Measurements from ENCODE around the gene BARX1. TPM values are rescaled to one million over a fixed set of nuclear protein-coding genes. Genes with fewer than 3 reads are reported as not detected.

BARX1 gene
- total and polyA plus RNA-seq, 7 experiments from 2014 or later, result 0.19 to 0.56 TPM; not detected in 5

DNA sequence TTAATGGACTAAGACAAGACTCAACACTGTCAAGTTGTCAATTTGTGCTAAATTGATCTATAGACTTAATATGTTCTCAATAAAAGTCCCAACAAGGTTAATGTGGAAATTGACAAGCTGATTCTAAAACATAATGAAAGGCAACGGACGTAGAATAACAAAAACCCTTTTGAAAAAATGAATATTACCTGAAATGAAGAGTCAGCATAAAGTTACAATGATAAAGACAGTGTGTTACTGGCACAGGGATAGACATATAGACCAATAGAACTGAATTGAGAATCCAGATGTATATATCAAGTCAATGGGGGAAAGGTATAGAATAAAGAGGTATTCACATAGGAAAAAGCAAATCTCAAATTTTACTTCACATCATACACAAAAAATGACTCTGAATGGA is 37.7 kb upstream of the BARX1 start:
- CTCF ChIA-PET, result no interaction called here
- H3K27ac ChIP-seq (ENCODE audit: low read depth, low read length), result no peak overlapping the region
- no peaks in the 10 kb centered on the region for H3K36me3 ChIP-seq (ENCODE audit: control insufficient read depth in 2 of 3, insufficient read depth in 3 of 3, low read length in 3 of 3)
- no peaks in the 10 kb centered on the region for H3K4me1 ChIP-seq (ENCODE audit: control insufficient read depth in 2 of 2, insufficient read depth in 2 of 2, low read length in 2 of 2)
- ATAC-seq, result no peak
- H3K9me3 ChIP-seq (ENCODE audit: control insufficient read depth in 2 of 3, low read length in 3 of 3), result peaks cover 0 to 3% (median 0%) of the 10 kb centered on the region in 3 experiments
- Mint-ChIP-seq H3K4me3 (no peak overlapping the region), H3K27me3 (peaks cover 16 to 43% (median 36%) of the 10 kb centered on the region in 5 donors), H3K36me3 (peaks cover 0 to 11% (median 3%) of the 10 kb centered on the region in 5 donors), H3K4me1 (no peaks in the 10 kb centered on the region), H3K27ac (no peak overlapping the region), H3K9me3 (peaks cover 5 to 39% (median 21%) of the 10 kb centered on the region in 11 donors)
- H3K27me3 ChIP-seq (ENCODE audit: control insufficient read depth in 2 of 2, insufficient read depth in 2 of 2, low read length in 2 of 2), result no peaks in the 10 kb centered on the region
- POLR2A ChIA-PET, result no interaction called here
- no peak for DNase-seq
- intact Hi-C loops (cut with micrococcal nuclease), result no loop called here
- H3K4me3 ChIP-seq (ENCODE audit: low read length), result no peak overlapping the region

DNA sequence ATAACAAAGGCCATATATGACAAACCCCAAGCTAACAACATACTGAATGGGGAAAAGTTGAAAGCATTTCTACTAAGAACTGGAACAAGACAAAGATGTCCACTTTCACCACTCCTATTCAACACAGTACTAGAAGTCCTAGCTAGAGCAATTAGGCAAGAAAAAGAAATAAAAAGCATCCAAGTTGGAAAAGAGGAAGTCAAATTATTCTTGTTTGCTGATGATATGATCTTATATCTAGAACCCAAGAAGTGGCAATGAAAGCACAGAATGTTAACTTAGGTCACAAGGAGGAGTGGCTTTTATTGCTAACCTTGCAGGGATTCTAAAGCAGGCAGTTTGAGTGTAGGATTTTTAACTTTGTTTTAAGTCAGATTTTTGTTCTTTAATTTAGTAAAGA is 35.3 kb upstream of the BARX1 start:
- Mint-ChIP-seq H3K4me1 (no peaks in the 10 kb centered on the region), H3K4me3 (no peak overlapping the region), H3K36me3 (peaks cover 5 to 26% (median 14%) of the 10 kb centered on the region in 5 donors), H3K27ac (no peak overlapping the region), H3K27me3 (peaks cover 31 to 62% (median 53%) of the 10 kb centered on the region in 5 donors), H3K9me3 (peaks cover 17 to 58% (median 36%) of the 10 kb centered on the region in 11 donors)
- DNase-seq, result no peak
- ChIA-PET POLR2A (no interaction called here), CTCF (no interaction called here)
- H3K27me3 ChIP-seq (ENCODE audit: control insufficient read depth in 2 of 2, insufficient read depth in 2 of 2, low read length in 2 of 2), result no peaks in the 10 kb centered on the region
- no peak overlapping the region for H3K4me3 ChIP-seq (ENCODE audit: low read length)
- no peaks in the 10 kb centered on the region for H3K4me1 ChIP-seq (ENCODE audit: control insufficient read depth in 2 of 2, insufficient read depth in 2 of 2, low read length in 2 of 2)
- no peak overlapping the region for H3K27ac ChIP-seq (ENCODE audit: low read depth, low read length)
- intact Hi-C loops (cut with micrococcal nuclease), result no loop called here
- H3K9me3 ChIP-seq (ENCODE audit: control insufficient read depth in 2 of 3, low read length in 3 of 3), result peaks cover 0 to 16% (median 0%) of the 10 kb centered on the region in 3 experiments
- H3K36me3 ChIP-seq (ENCODE audit: control insufficient read depth in 2 of 3, insufficient read depth in 3 of 3, low read length in 3 of 3), result no peaks in the 10 kb centered on the region
- no peak for ATAC-seq

DNA sequence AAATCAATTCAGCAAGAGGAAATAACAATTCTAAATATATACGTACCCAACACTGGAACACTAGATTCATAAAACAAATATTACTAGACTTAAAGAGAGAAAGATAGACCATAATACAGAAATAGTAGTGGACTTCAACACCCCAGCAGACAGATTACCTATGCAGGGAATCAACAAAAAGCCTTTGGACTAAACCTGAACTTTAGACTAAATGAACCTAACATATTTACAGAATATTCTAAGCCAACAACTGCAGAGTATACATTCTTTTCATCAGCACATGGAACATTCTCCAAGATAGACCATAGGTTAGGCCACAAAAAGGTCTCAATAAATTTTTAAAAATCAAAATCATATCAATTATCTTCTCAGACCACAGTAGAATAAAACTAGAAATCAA is 32.9 kb upstream of the BARX1 start:
- Mint-ChIP-seq H3K4me1 (no peaks in the 10 kb centered on the region), H3K36me3 (peaks cover 5 to 26% (median 14%) of the 10 kb centered on the region in 5 donors), H3K9me3 (peaks cover 17 to 78% (median 43%) of the 10 kb centered on the region in 11 donors), H3K27me3 (peaks cover 22 to 56% (median 47%) of the 10 kb centered on the region in 5 donors), H3K27ac (no peak overlapping the region), H3K4me3 (no peak overlapping the region)
- Histone ChIP-seq H3K36me3 (ENCODE audit: control insufficient read depth in 2 of 3, insufficient read depth in 3 of 3, low read length in 3 of 3) (no peaks in the 10 kb centered on the region), H3K4me3 (ENCODE audit: low read length) (no peak overlapping the region), H3K9me3 (ENCODE audit: control insufficient read depth in 2 of 3, low read length in 3 of 3) (peaks cover 0 to 19% (median 0%) of the 10 kb centered on the region in 3 experiments), H3K27me3 (ENCODE audit: control insufficient read depth in 2 of 2, insufficient read depth in 2 of 2, low read length in 2 of 2) (no peaks in the 10 kb centered on the region), H3K27ac (ENCODE audit: low read depth, low read length) (no peak overlapping the region), H3K4me1 (ENCODE audit: control insufficient read depth in 2 of 2, insufficient read depth in 2 of 2, low read length in 2 of 2) (no peaks in the 10 kb centered on the region)
- no peak for ATAC-seq
- ChIA-PET CTCF (no interaction called here), POLR2A (no interaction called here)
- DNase-seq, result no peak
- intact Hi-C loops (cut with micrococcal nuclease), result no loop called here

DNA sequence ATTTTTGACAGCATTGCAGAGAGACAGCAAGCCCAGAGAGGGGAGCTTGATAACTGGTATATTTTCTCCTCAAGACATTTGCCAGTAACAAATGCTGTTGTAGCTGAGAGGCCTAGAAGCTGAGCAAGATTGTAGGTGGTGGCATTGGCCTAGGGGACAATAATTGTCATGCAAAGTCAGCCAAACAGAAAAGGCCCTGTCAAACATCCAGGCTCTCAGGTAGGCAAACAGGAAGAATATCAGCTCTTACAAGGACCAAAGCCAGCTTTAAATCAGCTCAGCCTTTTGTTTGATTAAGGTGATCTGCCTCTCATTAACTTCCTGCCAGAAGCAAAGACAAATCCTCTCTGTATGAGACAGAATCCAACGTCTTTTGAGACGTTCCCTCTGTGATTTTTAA is 29.7 kb upstream of the BARX1 start:
- H3K27me3 ChIP-seq (ENCODE audit: control insufficient read depth in 2 of 2, insufficient read depth in 2 of 2, low read length in 2 of 2), result no peaks in the 10 kb centered on the region
- Mint-ChIP-seq H3K9me3 (peaks cover 12 to 58% (median 34%) of the 10 kb centered on the region in 11 donors), H3K4me3 (no peak overlapping the region), H3K4me1 (no peaks in the 10 kb centered on the region), H3K27me3 (peaks cover 35 to 55% (median 43%) of the 10 kb centered on the region in 5 donors), H3K27ac (no peak overlapping the region), H3K36me3 (peaks cover 5 to 24% (median 11%) of the 10 kb centered on the region in 5 donors)
- ChIA-PET CTCF (interaction anchor here (0.6 to 0.9 kb wide), 2 partner anchors 84 to 839 kb away, joined by 3 to 7 read pairs; no protein-coding TSS in a partner anchor), POLR2A (no interaction called here)
- no peak for DNase-seq
- no peaks in the 10 kb centered on the region for H3K4me1 ChIP-seq (ENCODE audit: control insufficient read depth in 2 of 2, insufficient read depth in 2 of 2, low read length in 2 of 2)
- H3K9me3 ChIP-seq (ENCODE audit: control insufficient read depth in 2 of 3, low read length in 3 of 3), result peaks cover 0 to 16% (median 0%) of the 10 kb centered on the region in 3 experiments
- no peaks in the 10 kb centered on the region for H3K36me3 ChIP-seq (ENCODE audit: control insufficient read depth in 2 of 3, insufficient read depth in 3 of 3, low read length in 3 of 3)
- H3K4me3 ChIP-seq (ENCODE audit: low read length), result no peak overlapping the region
- no peak overlapping the region for H3K27ac ChIP-seq (ENCODE audit: low read depth, low read length)
- ATAC-seq, result no peak
- intact Hi-C loops (cut with micrococcal nuclease), result no loop called here

DNA sequence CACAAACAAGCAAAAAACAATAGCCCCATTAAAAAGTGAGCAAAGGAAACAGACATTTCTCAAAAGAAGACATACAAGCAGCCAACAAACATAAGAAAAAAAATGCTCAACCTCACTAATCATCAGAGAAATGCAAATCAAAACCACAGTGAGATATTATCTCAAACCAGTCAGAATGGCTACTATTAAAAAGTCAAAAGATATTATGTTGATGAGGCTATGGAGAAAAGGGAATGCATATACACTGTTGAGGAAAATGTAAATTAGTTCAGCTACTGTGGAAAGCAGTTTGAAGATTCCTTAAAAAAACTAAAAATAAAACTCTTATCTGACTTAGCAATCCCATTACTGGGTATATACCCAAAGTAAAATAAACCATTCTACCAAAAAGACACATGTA is 28.7 kb upstream of the BARX1 start:
- CTCF ChIA-PET, result no interaction called here
- peaks cover 5 to 24% (median 11%) of the 10 kb centered on the region in 5 donors for H3K36me3 Mint-ChIP-seq
- H3K27me3 Mint-ChIP-seq, result peaks cover 41 to 61% (median 46%) of the 10 kb centered on the region in 5 donors

DNA sequence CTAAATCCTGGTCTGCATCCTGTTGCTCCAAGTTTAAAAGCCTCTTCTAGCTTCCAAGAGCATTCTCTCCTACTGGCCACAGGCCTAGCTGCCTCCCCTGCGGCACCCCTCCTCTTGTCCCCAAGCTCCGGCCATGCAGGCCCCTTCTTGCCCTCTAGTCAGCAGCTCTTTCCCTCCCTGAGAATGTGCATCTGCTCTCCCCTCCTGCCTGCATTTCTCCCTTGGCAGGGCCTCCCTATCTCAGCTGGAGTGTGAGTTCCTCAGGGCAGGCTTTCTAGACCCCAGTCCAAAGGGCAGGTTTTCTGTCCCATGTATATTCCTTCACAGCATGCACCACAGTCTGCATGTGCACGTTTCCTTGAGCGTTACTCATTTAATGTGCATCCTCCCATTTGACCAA is 24.6 kb upstream of the BARX1 start:
- ATAC-seq (no peak), DNase-seq (no peak)
- H3K9me3 ChIP-seq (ENCODE audit: control insufficient read depth in 2 of 3, low read length in 3 of 3), result no peaks in the 10 kb centered on the region
- H3K27ac ChIP-seq (ENCODE audit: low read depth, low read length), result no peak overlapping the region
- ChIA-PET CTCF (no interaction called here), POLR2A (no interaction called here)
- H3K36me3 ChIP-seq (ENCODE audit: control insufficient read depth in 2 of 3, insufficient read depth in 3 of 3, low read length in 3 of 3), result no peaks in the 10 kb centered on the region
- no peaks in the 10 kb centered on the region for H3K4me1 ChIP-seq (ENCODE audit: control insufficient read depth in 2 of 2, insufficient read depth in 2 of 2, low read length in 2 of 2)
- Mint-ChIP-seq H3K4me1 (no peaks in the 10 kb centered on the region), H3K27me3 (peaks cover 22 to 41% (median 37%) of the 10 kb centered on the region in 5 donors), H3K4me3 (no peak overlapping the region), H3K9me3 (peaks cover 0 to 13% (median 4%) of the 10 kb centered on the region in 11 donors), H3K27ac (no peak overlapping the region), H3K36me3 (peaks cover 0 to 5% (median 0%) of the 10 kb centered on the region in 5 donors)
- no peaks in the 10 kb centered on the region for H3K27me3 ChIP-seq (ENCODE audit: control insufficient read depth in 2 of 2, insufficient read depth in 2 of 2, low read length in 2 of 2)
- intact Hi-C loops (cut with micrococcal nuclease), result no loop called here
- no peak overlapping the region for H3K4me3 ChIP-seq (ENCODE audit: low read length)

More for the DNA sequence above, 28.7 kb upstream of the BARX1 start:
- H3K4me1 ChIP-seq (ENCODE audit: control insufficient read depth in 2 of 2, insufficient read depth in 2 of 2, low read length in 2 of 2), result no peaks in the 10 kb centered on the region
- ATAC-seq (no peak), DNase-seq (no peak)
- no peak overlapping the region for H3K27ac Mint-ChIP-seq
- H3K4me1 Mint-ChIP-seq, result no peaks in the 10 kb centered on the region
- H3K4me3 ChIP-seq (ENCODE audit: low read length), result no peak overlapping the region
- peaks cover 12 to 48% (median 31%) of the 10 kb centered on the region in 11 donors for H3K9me3 Mint-ChIP-seq
- peaks cover 0 to 16% (median 0%) of the 10 kb centered on the region in 3 experiments for H3K9me3 ChIP-seq (ENCODE audit: control insufficient read depth in 2 of 3, low read length in 3 of 3)
- no peak overlapping the region for H3K27ac ChIP-seq (ENCODE audit: low read depth, low read length)
- no peaks in the 10 kb centered on the region for H3K27me3 ChIP-seq (ENCODE audit: control insufficient read depth in 2 of 2, insufficient read depth in 2 of 2, low read length in 2 of 2)
- POLR2A ChIA-PET, result no interaction called here
- H3K4me3 Mint-ChIP-seq, result no peak overlapping the region
- intact Hi-C loops (cut with micrococcal nuclease), result no loop called here
- no peaks in the 10 kb centered on the region for H3K36me3 ChIP-seq (ENCODE audit: control insufficient read depth in 2 of 3, insufficient read depth in 3 of 3, low read length in 3 of 3)

DNA sequence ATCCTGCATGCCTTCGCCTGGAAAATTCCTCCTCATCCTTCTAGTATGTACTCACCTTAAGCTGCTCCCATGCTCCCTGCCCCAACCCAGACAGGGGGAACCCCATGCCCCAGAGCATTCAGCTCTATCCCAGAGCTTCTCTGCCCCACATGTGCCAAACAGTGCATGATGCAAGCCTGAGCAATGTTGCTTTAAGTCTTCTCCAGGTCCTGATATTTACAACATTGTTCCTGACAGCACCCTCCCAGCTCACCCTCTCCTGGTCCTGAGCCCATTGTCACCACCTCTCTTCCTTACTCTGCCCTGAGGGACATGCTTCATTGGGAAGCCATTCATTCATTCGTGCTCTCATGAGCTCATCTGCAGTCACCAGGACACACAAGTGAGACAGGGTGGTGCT is 23.4 kb upstream of the BARX1 start:
- Mint-ChIP-seq H3K9me3 (peaks cover 0 to 5% (median 2%) of the 10 kb centered on the region in 11 donors), H3K4me1 (no peaks in the 10 kb centered on the region), H3K4me3 (no peak overlapping the region), H3K27ac (no peak overlapping the region), H3K36me3 (peaks cover 0 to 5% (median 0%) of the 10 kb centered on the region in 5 donors), H3K27me3 (peaks cover 15 to 41% (median 37%) of the 10 kb centered on the region in 5 donors)
- Histone ChIP-seq H3K4me1 (ENCODE audit: control insufficient read depth in 2 of 2, insufficient read depth in 2 of 2, low read length in 2 of 2) (no peaks in the 10 kb centered on the region), H3K4me3 (ENCODE audit: low read length) (no peak overlapping the region), H3K9me3 (ENCODE audit: control insufficient read depth in 2 of 3, low read length in 3 of 3) (no peaks in the 10 kb centered on the region), H3K27ac (ENCODE audit: low read depth, low read length) (no peak overlapping the region), H3K27me3 (ENCODE audit: control insufficient read depth in 2 of 2, insufficient read depth in 2 of 2, low read length in 2 of 2) (no peaks in the 10 kb centered on the region), H3K36me3 (ENCODE audit: control insufficient read depth in 2 of 3, insufficient read depth in 3 of 3, low read length in 3 of 3) (no peaks in the 10 kb centered on the region)
- DNase-seq (no peak), ATAC-seq (no peak)
- intact Hi-C loops (cut with micrococcal nuclease), result no loop called here
- ChIA-PET POLR2A (no interaction called here), CTCF (interaction anchor here (0.8 kb wide), 1 partner anchor 14 kb away, joined by 3 read pairs; no protein-coding TSS in a partner anchor)

All from naive thymus-derived CD4-positive, alpha-beta T cell (primary cell).